Stimulated activated CD4-positive, alpha-beta T cell treated with anti-CD3 and anti-CD28 coated beads, TNF-alpha, amount 100 ng/mL, for 4 hours (primary cell): ENCODE results near the gene KIRREL3.

Experiments used
- DNase-seq, 3 experiments: peaks; one replicate each; pipeline ENCODE4 v3.0.0-alpha.2; 2020; ENCODE audit warnings: low read depth in 3 of 3

The KIRREL3 gene

GRCh38 chr11:126601550-126602215 lies 398.9 kb downstream of the KIRREL3 start:
- DNase-seq = no peak

GRCh38 chr11:126601136-126601535 lies 399.4 kb downstream of the KIRREL3 start:
- no peak for DNase-seq

GRCh38 chr11:126599217-126599897 lies 401.2 kb downstream of the KIRREL3 start:
- no peak for DNase-seq

- DNase-seq = no peak
Measured at GRCh38 chr11:126598344-126599216, 402.0 kb downstream of the KIRREL3 start.

- no peak for DNase-seq
Measured at GRCh38 chr11:126597041-126597440, 403.5 kb downstream of the KIRREL3 start.

GRCh38 chr11:126596474-126596873 lies 404.1 kb downstream of the KIRREL3 start:
- no peak for DNase-seq

- DNase-seq = no peak
Measured at GRCh38 chr11:126595560-126595959, 405.0 kb downstream of the KIRREL3 start.

- no peak for DNase-seq
Measured at GRCh38 chr11:126594921-126595367, 405.6 kb downstream of the KIRREL3 start.

GRCh38 chr11:126592496-126593410 lies 407.8 kb downstream of the KIRREL3 start:
- no peak for DNase-seq

GRCh38 chr11:126591966-126592489 lies 408.5 kb downstream of the KIRREL3 start:
- no peak for DNase-seq

GRCh38 chr11:126589492-126589803 lies 411.1 kb downstream of the KIRREL3 start:
- no peak for DNase-seq

GRCh38 chr11:126588630-126589491 lies 411.7 kb downstream of the KIRREL3 start:
- no peak for DNase-seq

- DNase-seq = no peak
Measured at GRCh38 chr11:126587541-126587940, 413.0 kb downstream of the KIRREL3 start.

GRCh38 chr11:126585774-126586491 lies 414.6 kb downstream of the KIRREL3 start:
- no peak for DNase-seq

- DNase-seq = no peak
Measured at GRCh38 chr11:126585388-126585773, 415.2 kb downstream of the KIRREL3 start.

GRCh38 chr11:126583594-126584427 lies 416.8 kb downstream of the KIRREL3 start:
- DNase-seq = no peak

GRCh38 chr11:126583101-126583500 lies 417.5 kb downstream of the KIRREL3 start:
- no peak for DNase-seq

GRCh38 chr11:126581871-126582648 lies 418.5 kb downstream of the KIRREL3 start:
- DNase-seq = no peak
